Mucosa of rectum (tissue), 2 donors: ENCODE data around the gene HTR6.

Experiments used
- H3K27ac ChIP-seq, 2 donors: one replicate each; pipeline ENCODE4 v1.7.0; 2013; ENCODE audit warnings: inconsistent platforms in 2 of 2, low read depth in 2 of 2, low read length in 2 of 2
- H3K27me3 ChIP-seq, 2 donors: one replicate each; pipeline ENCODE4 v1.7.0; 2013; ENCODE audit warnings: low read length in 2 of 2; ENCODE audit not compliant: control insufficient read depth in 2 of 2, insufficient read depth in 2 of 2
- H3K36me3 ChIP-seq, 2 donors: one replicate each; pipeline ENCODE4 v1.7.0; 2013; ENCODE audit warnings: low read length in 2 of 2; ENCODE audit not compliant: control insufficient read depth in 2 of 2, insufficient read depth in 2 of 2
- H3K4me1 ChIP-seq, 2 donors: one replicate each; pipeline ENCODE4 v1.7.0; 2013; ENCODE audit warnings: low read length in 2 of 2, mild to moderate bottlenecking in 1 of 2; ENCODE audit not compliant: control insufficient read depth in 2 of 2, insufficient read depth in 2 of 2
- H3K4me3 ChIP-seq, 2 donors: one replicate each; pipeline ENCODE4 v1.7.0; 2013; ENCODE audit warnings: low read length in 2 of 2
- H3K9ac ChIP-seq, 2 donors: one replicate each; pipeline ENCODE4 v1.7.0; 2013; ENCODE audit warnings: low read length in 2 of 2, low read depth in 1 of 2, mild to moderate bottlenecking in 1 of 2
- H3K9me3 ChIP-seq, 2 donors: one replicate each; pipeline ENCODE4 v1.7.0; 2013; ENCODE audit warnings: low read length in 2 of 2; ENCODE audit not compliant: control insufficient read depth in 2 of 2
- donor health status: healthy.
- donor health status: Normal muscosa, but diverticular disease.

HTR6 gene

DNA sequence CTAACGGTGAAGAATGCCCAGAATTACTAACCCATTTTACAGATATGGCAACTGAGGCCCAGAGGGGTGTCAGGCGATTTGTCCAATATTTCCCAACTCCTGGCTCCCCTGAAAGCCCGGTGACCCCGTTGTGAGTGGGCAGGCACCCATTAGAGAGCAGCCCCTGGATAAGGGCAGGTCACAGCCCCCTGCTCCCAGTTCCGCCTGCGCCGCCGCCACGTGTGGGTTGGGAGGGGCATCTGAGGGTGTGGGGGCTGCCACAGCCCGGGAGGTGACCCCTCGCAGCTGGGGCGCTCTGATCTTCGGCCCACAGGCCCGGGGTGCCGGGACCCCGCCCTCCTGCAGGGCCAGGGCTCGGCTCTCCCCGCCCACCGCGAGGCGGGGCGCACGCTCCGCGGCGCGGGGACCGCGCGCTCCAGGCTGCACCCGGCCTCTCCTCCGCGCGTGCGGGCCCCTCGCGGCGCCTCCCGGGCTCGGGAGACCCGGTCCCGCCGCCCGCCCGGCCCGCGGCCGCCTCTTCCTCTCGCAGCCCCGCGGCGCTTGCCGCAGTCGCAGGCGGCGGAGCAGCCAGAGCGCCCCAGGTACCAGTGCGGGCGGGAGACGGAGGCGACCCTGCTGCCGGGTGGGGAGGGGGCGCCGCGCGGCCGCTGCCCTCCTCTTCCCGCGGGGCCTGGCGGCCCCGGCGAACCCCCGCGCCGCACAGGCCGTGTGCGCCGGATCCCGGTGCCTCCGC is at the start of gene HTR6:
HTR6 (plus strand) TSS at position 423 of the 733 bp plus-strand sequence. CDS start 879 bp downstream, outside the sequence.
- H3K9ac ChIP-seq: no peak within 1 kb of the TSS
- no peak within 1 kb of the TSS for H3K27ac ChIP-seq
- H3K4me3 ChIP-seq: no peak within 1 kb of the TSS
- H3K9me3 ChIP-seq: no peaks in the 10 kb centered on the region
- no peaks in the 10 kb centered on the region for H3K36me3 ChIP-seq
- peaks cover 34 to 42% of the 10 kb centered on the region in 2 donors for H3K27me3 ChIP-seq
- H3K4me1 ChIP-seq: peaks cover 2% of the 10 kb centered on the region in 2 donors

DNA sequence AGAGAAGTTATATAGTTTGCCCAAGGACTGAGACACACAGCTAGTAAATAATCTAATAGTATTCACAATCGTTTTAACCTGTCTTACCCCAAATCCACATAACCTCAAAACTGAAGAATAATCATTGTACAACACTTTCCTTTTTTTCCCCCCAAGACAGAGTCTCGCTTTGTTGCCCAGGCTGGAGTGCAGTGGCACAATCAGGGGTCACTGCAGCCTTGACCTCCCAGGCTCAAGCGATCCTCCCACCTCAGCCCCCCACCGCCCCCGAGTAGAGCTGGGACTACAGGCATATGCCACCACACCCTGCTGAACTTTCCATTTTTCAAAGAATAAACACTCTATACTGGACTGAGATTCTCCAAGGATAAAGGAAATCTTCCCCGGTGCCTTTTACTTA is 49.2 kb upstream of the HTR6 start:
- H3K9ac ChIP-seq: no peak overlapping the region
- H3K4me3 ChIP-seq: no peak overlapping the region
- peaks cover 6 to 7% of the 10 kb centered on the region in 2 donors for H3K36me3 ChIP-seq
- no peaks in the 10 kb centered on the region for H3K9me3 ChIP-seq
- peak overlapping the region in 1 of 2 donors; percentile 84 for H3K27ac ChIP-seq
- peaks cover 22 to 66% of the 10 kb centered on the region in 2 donors for H3K4me1 ChIP-seq
- H3K27me3 ChIP-seq: no peaks in the 10 kb centered on the region

GRCh38 chr1:19616489-19616888 is 48.2 kb upstream of the HTR6 start:
- Histone ChIP-seq H3K27ac (peak overlapping the region in 1 of 2 donors; percentile 1), H3K36me3 (peaks cover 6 to 7% of the 10 kb centered on the region in 2 donors), H3K9ac (no peak overlapping the region), H3K4me3 (no peak overlapping the region), H3K27me3 (no peaks in the 10 kb centered on the region), H3K4me1 (peaks cover 18 to 63% of the 10 kb centered on the region in 2 donors), H3K9me3 (no peaks in the 10 kb centered on the region)

DNA sequence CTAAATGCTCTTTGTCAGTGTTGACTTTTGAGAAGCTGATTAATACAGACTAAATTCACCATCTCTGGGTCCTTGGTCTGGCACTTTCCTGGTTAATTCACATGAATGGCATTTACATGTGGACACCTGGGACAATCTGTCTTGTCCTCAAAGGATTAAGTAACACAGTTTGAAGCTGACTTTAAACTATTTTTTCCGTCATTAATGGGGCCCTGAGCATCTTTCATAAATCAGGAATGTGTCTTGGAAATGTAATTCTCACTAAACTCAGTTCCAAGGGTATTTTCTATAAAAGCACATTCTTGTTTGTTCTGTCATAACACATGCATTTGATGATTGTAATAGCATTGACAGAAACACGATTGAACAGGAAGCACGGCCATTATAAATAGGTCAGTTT is 47.3 kb upstream of the HTR6 start:
- Histone ChIP-seq H3K9ac (no peak overlapping the region), H3K36me3 (peaks cover 7% of the 10 kb centered on the region in 2 donors), H3K27ac (no peak overlapping the region), H3K27me3 (no peaks in the 10 kb centered on the region), H3K9me3 (no peaks in the 10 kb centered on the region), H3K4me1 (peaks cover 15 to 58% of the 10 kb centered on the region in 2 donors), H3K4me3 (no peak overlapping the region)

- H3K4me1 ChIP-seq: peaks cover 15 to 47% of the 10 kb centered on the region in 2 donors
- no peaks in the 10 kb centered on the region for H3K27me3 ChIP-seq
- peak overlapping the region in 1 of 2 donors; percentile 28 for H3K27ac ChIP-seq
- no peak overlapping the region for H3K4me3 ChIP-seq
- no peak overlapping the region for H3K9ac ChIP-seq
- peaks cover 11% of the 10 kb centered on the region in 2 donors for H3K36me3 ChIP-seq
- no peaks in the 10 kb centered on the region for H3K9me3 ChIP-seq
These were observed 46.2 kb upstream of the HTR6 start for GRCh38 chr1:19618428-19618827.

DNA sequence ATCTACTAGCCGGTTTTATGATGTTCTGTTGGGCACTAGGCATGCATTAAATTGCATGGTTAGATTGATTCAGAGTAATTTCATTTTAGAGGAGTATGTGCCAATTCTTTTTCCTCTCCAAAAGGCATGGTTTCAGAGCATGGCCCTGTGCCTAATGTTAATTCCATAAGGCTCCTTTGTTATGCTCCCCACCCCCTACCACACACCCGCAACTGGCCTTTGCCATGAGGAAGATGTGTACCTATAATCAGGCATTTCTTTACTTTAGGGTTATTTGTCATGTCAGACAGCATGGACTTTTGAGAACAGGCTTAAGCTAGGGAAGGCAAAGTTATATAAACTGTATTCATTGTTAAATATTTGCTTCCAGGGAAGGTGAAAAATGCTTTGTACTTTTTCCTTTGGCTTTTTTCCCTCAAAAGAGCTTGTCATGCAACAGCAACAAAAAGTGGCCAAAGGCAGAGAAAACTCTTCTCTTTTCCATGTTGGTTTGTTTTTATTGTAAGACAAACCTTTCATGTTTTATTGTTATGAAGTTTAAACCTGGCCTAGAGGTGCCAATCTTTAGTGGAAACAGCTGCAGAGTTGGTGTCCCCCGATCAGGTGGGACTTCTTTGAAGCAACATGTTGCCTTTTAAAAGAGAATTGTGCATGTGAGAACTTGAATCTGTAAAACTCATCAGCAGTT is 44.8 kb upstream of the HTR6 start:
- Histone ChIP-seq H3K4me3 (no peak overlapping the region), H3K27me3 (no peaks in the 10 kb centered on the region), H3K9ac (no peak overlapping the region), H3K36me3 (peaks cover 18 to 22% of the 10 kb centered on the region in 2 donors), H3K9me3 (no peaks in the 10 kb centered on the region), H3K27ac (peak overlapping the region; percentile 41 to 54), H3K4me1 (peaks cover 11 to 35% of the 10 kb centered on the region in 2 donors)

DNA sequence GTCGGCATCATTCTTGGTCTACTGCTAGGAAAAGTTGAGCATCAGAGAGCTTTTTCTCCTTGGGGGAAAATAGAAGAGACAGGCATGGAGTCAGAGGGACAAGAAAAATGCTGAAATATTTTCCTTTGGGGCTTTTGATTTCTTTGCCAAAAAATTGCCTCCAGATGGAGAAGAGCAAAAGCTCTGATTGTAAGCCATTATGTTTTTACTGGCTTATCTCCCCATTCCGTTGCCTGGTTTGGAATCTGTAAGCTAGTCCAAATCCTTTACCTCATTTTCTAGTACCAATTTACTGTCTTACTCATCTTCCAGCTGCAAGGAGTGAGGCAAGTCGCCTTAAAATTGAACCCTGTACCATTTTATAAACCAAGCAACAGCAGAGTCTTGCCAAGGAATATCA is 43.9 kb upstream of the HTR6 start:
- H3K27ac ChIP-seq: peak overlapping the region in 1 of 2 donors; percentile 54
- peaks cover 26 to 31% of the 10 kb centered on the region in 2 donors for H3K36me3 ChIP-seq
- no peak overlapping the region for H3K4me3 ChIP-seq
- peaks cover 9 to 27% of the 10 kb centered on the region in 2 donors for H3K4me1 ChIP-seq
- no peak overlapping the region for H3K9ac ChIP-seq
- no peaks in the 10 kb centered on the region for H3K9me3 ChIP-seq
- H3K27me3 ChIP-seq: no peaks in the 10 kb centered on the region

GRCh38 chr1:19621274-19621950 is 43.3 kb upstream of the HTR6 start:
- H3K27me3 ChIP-seq: no peaks in the 10 kb centered on the region
- no peaks in the 10 kb centered on the region for H3K9me3 ChIP-seq
- H3K9ac ChIP-seq: no peak overlapping the region
- no peak overlapping the region for H3K27ac ChIP-seq
- H3K4me1 ChIP-seq: peaks cover 9 to 27% of the 10 kb centered on the region in 2 donors
- no peak overlapping the region for H3K4me3 ChIP-seq
- peaks cover 32 to 37% of the 10 kb centered on the region in 2 donors for H3K36me3 ChIP-seq

DNA sequence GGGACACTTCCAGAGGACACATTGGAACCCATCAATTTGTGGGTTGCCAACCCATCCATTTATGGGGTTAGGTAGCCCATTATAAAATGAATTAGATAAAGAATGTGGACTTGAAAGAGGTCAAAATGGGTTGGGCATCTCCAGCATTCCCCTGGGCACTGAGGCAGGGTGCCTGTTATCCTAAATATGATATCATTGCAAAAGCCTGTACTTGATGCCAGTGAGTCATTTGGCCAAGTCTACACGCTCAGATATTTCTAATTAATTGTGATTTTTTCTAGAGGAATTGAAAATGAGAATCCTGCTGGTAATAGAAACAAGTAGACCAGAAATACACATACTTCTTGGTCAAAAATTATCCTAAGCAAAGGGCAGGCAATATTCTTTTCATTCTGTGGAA is 42.5 kb upstream of the HTR6 start:
- Histone ChIP-seq H3K27ac (no peak overlapping the region), H3K4me3 (no peak overlapping the region), H3K9me3 (no peaks in the 10 kb centered on the region), H3K36me3 (peaks cover 37 to 42% of the 10 kb centered on the region in 2 donors), H3K9ac (no peak overlapping the region), H3K4me1 (peaks cover 9 to 24% of the 10 kb centered on the region in 2 donors), H3K27me3 (no peaks in the 10 kb centered on the region)

- Histone ChIP-seq H3K4me1 (peaks cover 5 to 17% of the 10 kb centered on the region in 2 donors), H3K9ac (no peak overlapping the region), H3K27ac (no peak overlapping the region), H3K36me3 (peaks cover 42 to 46% of the 10 kb centered on the region in 2 donors), H3K4me3 (no peak overlapping the region), H3K27me3 (no peaks in the 10 kb centered on the region), H3K9me3 (no peaks in the 10 kb centered on the region)
These were observed 41.2 kb upstream of the HTR6 start for GRCh38 chr1:19623523-19623922.
